B cell (primary cell): Measurements from ENCODE around the gene PLA2G12B.

Experiments used
- EZH2 ChIP-seq: IDR thresholded peaks from 2 replicates; pipeline ENCODE4 v1.6.1; 2012; ENCODE audit warnings: borderline replicate concordance, low read depth, mild to moderate bottlenecking, moderate library complexity, low read length; ENCODE audit not compliant: insufficient read depth, poor library complexity, severe bottlenecking
- TF ChIP-seq, protein P1 (sequence below): fragments of 200-600 bp; IDR thresholded peaks from one replicate; pipeline ENCODE4 v1.8.0; 2022; ENCODE audit warnings: antibody characterized with exemption, mild to moderate bottlenecking

DNA sequence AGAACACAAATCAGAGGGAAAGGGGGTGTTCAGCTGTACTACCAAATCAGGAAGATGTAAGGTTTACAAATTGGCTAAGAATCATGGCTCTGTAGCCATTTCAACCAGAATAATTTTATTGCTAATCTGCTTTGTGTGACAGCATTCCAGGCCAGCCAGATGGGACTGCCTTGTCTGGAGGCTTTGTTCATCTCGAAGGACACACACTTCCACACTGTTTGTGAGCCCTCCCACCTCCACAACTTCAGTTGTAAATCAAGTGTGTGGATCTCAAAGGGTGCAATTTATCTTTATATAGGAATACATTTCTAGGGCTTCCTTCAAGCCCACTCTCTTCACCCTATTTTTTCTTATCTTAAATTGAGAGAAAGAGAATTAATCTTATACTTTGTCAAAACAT lies 68.0 kb downstream of the PLA2G12B start:
- no peak for TF ChIP-seq EZH2
- TF ChIP-seq, protein P1, sequence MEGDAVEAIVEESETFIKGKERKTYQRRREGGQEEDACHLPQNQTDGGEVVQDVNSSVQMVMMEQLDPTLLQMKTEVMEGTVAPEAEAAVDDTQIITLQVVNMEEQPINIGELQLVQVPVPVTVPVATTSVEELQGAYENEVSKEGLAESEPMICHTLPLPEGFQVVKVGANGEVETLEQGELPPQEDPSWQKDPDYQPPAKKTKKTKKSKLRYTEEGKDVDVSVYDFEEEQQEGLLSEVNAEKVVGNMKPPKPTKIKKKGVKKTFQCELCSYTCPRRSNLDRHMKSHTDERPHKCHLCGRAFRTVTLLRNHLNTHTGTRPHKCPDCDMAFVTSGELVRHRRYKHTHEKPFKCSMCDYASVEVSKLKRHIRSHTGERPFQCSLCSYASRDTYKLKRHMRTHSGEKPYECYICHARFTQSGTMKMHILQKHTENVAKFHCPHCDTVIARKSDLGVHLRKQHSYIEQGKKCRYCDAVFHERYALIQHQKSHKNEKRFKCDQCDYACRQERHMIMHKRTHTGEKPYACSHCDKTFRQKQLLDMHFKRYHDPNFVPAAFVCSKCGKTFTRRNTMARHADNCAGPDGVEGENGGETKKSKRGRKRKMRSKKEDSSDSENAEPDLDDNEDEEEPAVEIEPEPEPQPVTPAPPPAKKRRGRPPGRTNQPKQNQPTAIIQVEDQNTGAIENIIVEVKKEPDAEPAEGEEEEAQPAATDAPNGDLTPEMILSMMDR, result no peak
